ENCODE data around the gene UBXN4.
"Not testable (repeated sequence)": the region's sequence is repeated elsewhere in the genome, so short reads cannot be mapped to it uniquely, and the experiment has no call there.

Gene UBXN4

GRCh38 chr2:135741395-135742324 lies at the start of gene UBXN4:
TSS of gene UBXN4 (plus strand) at chr2:135741855. CDS start at chr2:135741930, 75 bp downstream.
- peak within 1 kb of the TSS; percentile 64 for H3K4me3 ChIP-seq (ENCODE audit: low read depth, low read length)
- peak; percentile 97 for DNase-seq (ENCODE audit: low read depth)
- TF ChIP-seq CTCF (IDR thresholded peaks at IDR 0.05; ENCODE audit: low read depth, low read length, missing control alignments) = peak; percentile 59
- in situ Hi-C loops (cut with HindIII; ENCODE audit: low sequenced_read_pairs) = no loop called here

- TF ChIP-seq CTCF (IDR thresholded peaks at IDR 0.05; ENCODE audit: low read depth, low read length, missing control alignments) = no peak
- DNase-seq (ENCODE audit: low read depth) = no peak
- H3K4me3 ChIP-seq (ENCODE audit: low read depth, low read length) = no peak overlapping the region
- in situ Hi-C loops (cut with HindIII; ENCODE audit: low sequenced_read_pairs) = no loop called here
These were observed 46.9 kb upstream of the UBXN4 start for GRCh38 chr2:135694711-135695110.

GRCh38 chr2:135698838-135699237 lies 42.8 kb upstream of the UBXN4 start:
- no peak for DNase-seq (ENCODE audit: low read depth)
- TF ChIP-seq CTCF (IDR thresholded peaks at IDR 0.05; ENCODE audit: low read depth, low read length, missing control alignments) = no peak
- H3K4me3 ChIP-seq (ENCODE audit: low read depth, low read length) = no peak overlapping the region
- in situ Hi-C loops (cut with HindIII; ENCODE audit: low sequenced_read_pairs) = no loop called here

GRCh38 chr2:135701442-135701841 lies 40.2 kb upstream of the UBXN4 start:
- in situ Hi-C loops (cut with HindIII; ENCODE audit: low sequenced_read_pairs) = no loop called here
- no peak for TF ChIP-seq CTCF (IDR thresholded peaks at IDR 0.05; ENCODE audit: low read depth, low read length, missing control alignments)
- no peak overlapping the region for H3K4me3 ChIP-seq (ENCODE audit: low read depth, low read length)
- no peak for DNase-seq (ENCODE audit: low read depth)

GRCh38 chr2:135703300-135703699 lies 38.4 kb upstream of the UBXN4 start:
- H3K4me3 ChIP-seq (ENCODE audit: low read depth, low read length) = no peak overlapping the region
- no peak for TF ChIP-seq CTCF (IDR thresholded peaks at IDR 0.05; ENCODE audit: low read depth, low read length, missing control alignments)
- in situ Hi-C loops (cut with HindIII; ENCODE audit: low sequenced_read_pairs) = no loop called here
- DNase-seq (ENCODE audit: low read depth) = no peak

GRCh38 chr2:135704075-135704474 lies 37.6 kb upstream of the UBXN4 start:
- in situ Hi-C loops (cut with HindIII; ENCODE audit: low sequenced_read_pairs); DNase-seq (ENCODE audit: low read depth); H3K4me3 ChIP-seq (ENCODE audit: low read depth, low read length): not testable (repeated sequence)

GRCh38 chr2:135708159-135708558 lies 33.5 kb upstream of the UBXN4 start:
- DNase-seq (ENCODE audit: low read depth) = no peak
- no peak overlapping the region for H3K4me3 ChIP-seq (ENCODE audit: low read depth, low read length)
- TF ChIP-seq CTCF (IDR thresholded peaks at IDR 0.05; ENCODE audit: low read depth, low read length, missing control alignments) = no peak
- in situ Hi-C loops (cut with HindIII; ENCODE audit: low sequenced_read_pairs) = loop anchor here (5.0 kb wide), 1 partner anchor 706 kb away; no protein-coding TSS in a partner anchor
